Esophagus squamous epithelium (tissue), 5 donors: ENCODE results near the gene TBC1D5. TPM values are rescaled to one million over a fixed set of nuclear protein-coding genes. Genes with fewer than 3 reads are reported as not detected.

ENCODE experiments used
- DNase-seq: peaks from one replicate; lab custom pipeline; 2025; lab: John Stamatoyannopoulos, UW
- H3K27ac ChIP-seq, 4 donors: fragments of 200-600 bp; sonication (generic); one replicate each; pipeline ENCODE4 v1.5.1; 2016 to 2019; ENCODE audit warnings: mild to moderate bottlenecking in 1 of 4
- H3K27me3 ChIP-seq, 4 donors: fragments of 200-600 bp; sonication (generic); 1 replicate in 3 of 4; 2 replicates in 1 of 4; pipeline versions ENCODE4 v1.5.1 to v1.6.0; 2017 to 2021; ENCODE audit warnings: antibody characterized with exemption in 1 of 4
- H3K36me3 ChIP-seq, 3 donors: fragments of 200-600 bp; sonication (generic); one replicate each; pipeline ENCODE4 v1.5.1; 2016 to 2019
- H3K4me1 ChIP-seq, 3 donors: fragments of 200-600 bp; sonication (generic); one replicate each; pipeline ENCODE4 v1.5.1; 2017 to 2019
- H3K4me3 ChIP-seq, 4 donors: fragments of 200-600 bp; sonication (generic); 1 replicate in 3 of 4; 2 replicates in 1 of 4; pipeline ENCODE4 v1.5.1; 2016 to 2019; ENCODE audit warnings: mild to moderate bottlenecking in 2 of 4, moderate library complexity in 1 of 4
- H3K9me3 ChIP-seq, 3 donors: fragments of 200-600 bp; sonication (generic); one replicate each; pipeline ENCODE4 v1.5.1; 2016 to 2019
- CTCF ChIP-seq, 6 experiments: fragments of 450-650 bp in 4 of 6; fragments of 200-600 bp in 2 of 6; sonication (generic) in 2 of 6; IDR thresholded peaks; one replicate each; pipeline ENCODE4 v1.5.1; 2016 to 2019; ENCODE audit warnings: antibody characterized with exemption in 6 of 6, mild to moderate bottlenecking in 4 of 6, moderate library complexity in 4 of 6
- POLR2A ChIP-seq, 4 donors: fragments of 450-650 bp; IDR thresholded peaks; one replicate each; pipeline ENCODE4 v1.6.1; 2017; ENCODE audit warnings: antibody characterized with exemption in 4 of 4, mild to moderate bottlenecking in 4 of 4, moderate library complexity in 3 of 4
- WGBS, 2 donors: methylation state at CpG; one replicate each; pipeline ENCODE4 v1.1.5; 2018; 5-methylcytosine and 5-hydroxymethylcytosine counted together
- intact Hi-C: fragments of 100-400 bp; cut with DNase I; formaldehyde crosslinking; loops from one replicate; pipeline ENCODE4 v1.15.0; 2022
- total RNA-seq, 4 donors: library from RNA; depleted of rRNA; stranded (reverse); fragments of >200 nt; gene quantifications; one replicate each; pipeline ENCODE4 v1.1.0, GENCODE V29; 2016
- donor health status: DM: yes; HTN: yes; CAD: no.

The TBC1D5 gene
- total RNA-seq, 4 donors from 2014 or later: 32.8 to 56.1 (median 39.9) TPM

GRCh38 chr3:17588422-17588821, 154.0 kb downstream of the TBC1D5 start:
- intact Hi-C loops: no loop called here
- DNase-seq: no peak
- Histone ChIP-seq H3K36me3 (peaks cover 0 to 12% (median 0%) of the 10 kb centered on the region in 3 donors), H3K9me3 (peaks cover 0 to 18% (median 8%) of the 10 kb centered on the region in 3 donors), H3K27ac (no peak overlapping the region), H3K4me1 (no peaks in the 10 kb centered on the region), H3K4me3 (no peak overlapping the region), H3K27me3 (no peaks in the 10 kb centered on the region)
- 86 to 93% methylated on average over 1 of the region's 1 CpG for WGBS, 2 donors
- TF ChIP-seq POLR2A (IDR thresholded peaks at IDR 0.05): no peak

- intact Hi-C loops: no loop called here
- no peak for TF ChIP-seq POLR2A (IDR thresholded peaks at IDR 0.05)
- H3K9me3 ChIP-seq: peaks cover 0 to 10% (median 8%) of the 10 kb centered on the region in 3 donors
- 64 to 76% methylated on average over 2 of the region's 2 CpGs for WGBS, 2 donors
- no peak overlapping the region for H3K4me3 ChIP-seq
- DNase-seq: no peak
- no peak overlapping the region for H3K27ac ChIP-seq
- H3K27me3 ChIP-seq: no peaks in the 10 kb centered on the region
- H3K36me3 ChIP-seq: peaks cover 0 to 10% (median 0%) of the 10 kb centered on the region in 3 donors
- H3K4me1 ChIP-seq: no peaks in the 10 kb centered on the region
These were observed 156.8 kb downstream of the TBC1D5 start for GRCh38 chr3:17585394-17586325.

GRCh38 chr3:17584066-17584465, 158.4 kb downstream of the TBC1D5 start:
- 86 to 92% methylated on average over 8 of the region's 8 CpGs for WGBS, 2 donors

GRCh38 chr3:17583530-17583929, 158.9 kb downstream of the TBC1D5 start:
- no peak for DNase-seq
- H3K36me3 ChIP-seq: no peaks in the 10 kb centered on the region
- H3K27me3 ChIP-seq: no peaks in the 10 kb centered on the region
- intact Hi-C loops: no loop called here
- 91% methylated on average over 8 of the region's 8 CpGs for WGBS, 2 donors
- H3K4me3 ChIP-seq: no peak overlapping the region
- H3K4me1 ChIP-seq: peaks cover 0 to 13% (median 0%) of the 10 kb centered on the region in 3 donors
- TF ChIP-seq POLR2A (IDR thresholded peaks at IDR 0.05) (no peak), CTCF (IDR thresholded peaks at IDR 0.05) (no peak)
- H3K9me3 ChIP-seq: no peaks in the 10 kb centered on the region
- no peak overlapping the region for H3K27ac ChIP-seq

More at GRCh38 chr3:17584066-17584465, 158.4 kb downstream of the TBC1D5 start:
- intact Hi-C loops: no loop called here
- no peaks in the 10 kb centered on the region for H3K36me3 ChIP-seq
- H3K4me1 ChIP-seq: peaks cover 0 to 11% (median 0%) of the 10 kb centered on the region in 3 donors
- no peak for TF ChIP-seq POLR2A (IDR thresholded peaks at IDR 0.05)
- no peak for TF ChIP-seq CTCF (IDR thresholded peaks at IDR 0.05)
- H3K9me3 ChIP-seq: no peaks in the 10 kb centered on the region
- no peak for DNase-seq
- no peak overlapping the region for H3K27ac ChIP-seq
- no peak overlapping the region for H3K4me3 ChIP-seq
- no peaks in the 10 kb centered on the region for H3K27me3 ChIP-seq

GRCh38 chr3:17581421-17582080, 160.9 kb downstream of the TBC1D5 start:
- H3K9me3 ChIP-seq: no peaks in the 10 kb centered on the region
- H3K36me3 ChIP-seq: no peaks in the 10 kb centered on the region
- intact Hi-C loops: no loop called here
- DNase-seq: no peak
- H3K4me3 ChIP-seq: no peak overlapping the region
- no peak overlapping the region for H3K27ac ChIP-seq
- 80 to 81% methylated on average over 4 of the region's 4 CpGs for WGBS, 2 donors
- TF ChIP-seq CTCF (IDR thresholded peaks at IDR 0.05): no peak
- TF ChIP-seq POLR2A (IDR thresholded peaks at IDR 0.05): no peak
- peaks cover 0 to 24% (median 6%) of the 10 kb centered on the region in 3 donors for H3K4me1 ChIP-seq
- no peaks in the 10 kb centered on the region for H3K27me3 ChIP-seq

- no peaks in the 10 kb centered on the region for H3K36me3 ChIP-seq
- no peak overlapping the region for H3K27ac ChIP-seq
- WGBS, 2 donors: 89 to 92% methylated on average over 4 of the region's 4 CpGs
- intact Hi-C loops: no loop called here
- no peak for DNase-seq
- H3K9me3 ChIP-seq: no peaks in the 10 kb centered on the region
- peaks cover 0 to 24% (median 6%) of the 10 kb centered on the region in 3 donors for H3K4me1 ChIP-seq
- no peak overlapping the region for H3K4me3 ChIP-seq
- H3K27me3 ChIP-seq: no peaks in the 10 kb centered on the region
- no peak for TF ChIP-seq POLR2A (IDR thresholded peaks at IDR 0.05)
- TF ChIP-seq CTCF (IDR thresholded peaks at IDR 0.05): no peak
These were observed 161.5 kb downstream of the TBC1D5 start for GRCh38 chr3:17580901-17581300.
